Spleen (tissue), 11 donors: ENCODE results near the gene PYCR2. TPM values are rescaled to one million over a fixed set of nuclear protein-coding genes. Genes with fewer than 3 reads are reported as not detected.
"Not testable (repeated sequence)": the region's sequence is repeated elsewhere in the genome, so short reads cannot be mapped to it uniquely, and the experiment has no call there.

Experiments used
- DNase-seq: peaks from one replicate; pipeline ENCODE4 v3.0.0-alpha.2; 2020
- H3K27ac ChIP-seq, 8 donors: fragments of 200-600 bp; sonication (generic) in 7 of 8; 1 replicate in 4 of 8; 2 replicates in 4 of 8; pipeline versions ENCODE4 v1.5.0 to v1.8.0; 2016 to 2021; ENCODE audit warnings: inconsistent platforms in 4 of 8, mild to moderate bottlenecking in 4 of 8, moderate library complexity in 1 of 8
- H3K27me3 ChIP-seq, 7 donors: fragments of 200-600 bp; sonication (generic) in 6 of 7; replicated peaks in 1 of 7; 1 replicate in 4 of 7; 2 replicates in 3 of 7; pipeline versions ENCODE4 v1.5.0 to v1.8.0; 2016 to 2021; ENCODE audit warnings: inconsistent platforms in 3 of 7, mild to moderate bottlenecking in 1 of 7
- H3K36me3 ChIP-seq, 6 donors: fragments of 200-600 bp; sonication (generic) in 5 of 6; 1 replicate in 4 of 6; 2 replicates in 2 of 6; pipeline versions ENCODE4 v1.5.0 to v1.8.0; 2016 to 2021; ENCODE audit warnings: inconsistent platforms in 2 of 6
- H3K4me1 ChIP-seq, 6 donors: fragments of 200-600 bp; sonication (generic) in 5 of 6; 1 replicate in 3 of 6; 2 replicates in 3 of 6; pipeline versions ENCODE4 v1.5.0 to v1.8.0; 2016 to 2021; ENCODE audit warnings: inconsistent platforms in 3 of 6
- H3K4me3 ChIP-seq, 8 donors: fragments of 200-600 bp; sonication (generic) in 7 of 8; 1 replicate in 4 of 8; 2 replicates in 4 of 8; pipeline versions ENCODE4 v1.5.0 to v1.8.0; 2016 to 2021; ENCODE audit warnings: inconsistent platforms in 4 of 8, mild to moderate bottlenecking in 4 of 8, moderate library complexity in 2 of 8
- H3K9me3 ChIP-seq, 8 donors: fragments of 200-600 bp; sonication (generic) in 7 of 8; 1 replicate in 4 of 8; 2 replicates in 4 of 8; pipeline versions ENCODE4 v1.5.0 to v1.8.0; 2016 to 2021; ENCODE audit warnings: inconsistent platforms in 4 of 8
- POLR2A ChIP-seq, 3 donors: fragments of 450-650 bp; IDR thresholded peaks; one replicate each; pipeline ENCODE4 v1.5.1; 2017; ENCODE audit warnings: antibody characterized with exemption in 3 of 3, mild to moderate bottlenecking in 1 of 3
- POLR2AphosphoS5 ChIP-seq, 3 donors: sonication (generic); formaldehyde crosslinking; IDR thresholded peaks; one replicate each; pipeline ENCODE4 v1.5.1; 2017; ENCODE audit warnings: antibody characterized with exemption in 3 of 3
- WGBS, 5 donors: extraction: QIAGEN DNeasy Blood & Tissue Kit in 3 of 5; methylation state at CpG; one replicate each; pipeline versions ENCODE4 v1.1.5 to v1.1.7; 2013 to 2018; 5-methylcytosine and 5-hydroxymethylcytosine counted together
- intact Hi-C: fragments of 100-400 bp; cut with DNase I; formaldehyde crosslinking; loops from one replicate; pipeline ENCODE4 v1.15.0; 2023; ENCODE audit warnings: low total_unique reads
- polyA plus RNA-seq, 3 donors: library from polyadenylated mRNA; stranded (reverse); fragments of 200-250 nt; gene quantifications; one replicate each; pipeline ENCODE4 v1.2.1, GENCODE V29; 2013
- total RNA-seq, 7 donors: library from RNA; depleted of rRNA in 3 of 7; stranded (reverse); fragments of >200 nt in 3 of 7; fragmentation: NEBNext Ultra II Directional in 4 of 7; extraction: Animal tissue kit (Norgen Biotek cat#: 25700) in 4 of 7; gene quantifications; one replicate each; pipeline versions ENCODE4 v1.1.0 to v1.2.1, GENCODE V29; 2016 to 2021
- TF ChIP-seq, protein P1 (sequence below), 11 experiments: fragments of 200-600 bp in 7 of 11; fragments of 450-650 bp in 4 of 11; sonication (generic) in 4 of 11; IDR thresholded peaks in 8 of 11; conservative IDR thresholded peaks in 3 of 11; 1 replicate in 7 of 11; 2 replicates in 4 of 11; pipeline versions ENCODE4 v1.4.0 to v1.8.0; 2016 to 2021; ENCODE audit warnings: antibody characterized with exemption in 11 of 11, inconsistent platforms in 4 of 11, mild to moderate bottlenecking in 1 of 11
- donor health status: healthy with polysubstance abuse.
- donor health status: DM: no; HTN: no; CAD: no; lungs with moderate emphysema.
- donor health status: DM: no; HTN: no; CAD: no.
- donor health status: Bipolar disorder and iron deficiency.
- donor health status: healthy.
- donor health status: DM: no; HTN: no; CAD: no.
- donor health status: DM: yes; HTN: yes; CAD: no.

The PYCR2 gene
- total and polyA plus RNA-seq, 10 donors = 50.0 to 80.4 (median 68.2) TPM

DNA sequence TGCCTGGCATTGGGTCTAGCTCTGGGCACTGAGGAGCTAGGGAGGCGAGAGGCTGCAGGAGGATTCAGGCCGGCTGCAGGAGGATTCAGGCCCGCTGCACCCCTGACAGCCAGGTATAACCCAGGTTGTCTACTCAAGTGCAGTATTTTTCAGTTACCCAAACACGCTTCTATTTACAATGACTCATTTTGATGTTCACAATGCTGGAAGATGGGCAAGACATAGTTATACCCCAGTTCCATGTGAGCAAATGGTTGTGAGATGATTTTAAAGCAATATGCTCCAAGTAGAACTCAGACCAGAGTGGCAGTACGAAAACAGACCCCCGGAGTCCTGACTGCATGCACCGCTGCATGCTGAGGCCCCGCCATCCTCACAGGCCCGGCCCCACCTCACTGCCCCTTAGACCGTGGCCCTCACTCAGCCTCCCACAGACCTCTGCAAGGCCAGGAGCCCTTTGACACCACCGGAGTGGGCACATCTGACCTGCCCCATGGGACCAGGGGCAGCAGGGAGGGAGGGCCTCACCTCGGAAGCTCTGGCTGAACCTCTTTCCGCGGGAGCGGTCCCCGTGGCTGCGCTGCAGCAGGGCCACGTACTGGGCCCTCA, 35.7 kb downstream of the PYCR2 start:
- no peaks in the 10 kb centered on the region for H3K9me3 ChIP-seq
- TF ChIP-seq, protein P1, sequence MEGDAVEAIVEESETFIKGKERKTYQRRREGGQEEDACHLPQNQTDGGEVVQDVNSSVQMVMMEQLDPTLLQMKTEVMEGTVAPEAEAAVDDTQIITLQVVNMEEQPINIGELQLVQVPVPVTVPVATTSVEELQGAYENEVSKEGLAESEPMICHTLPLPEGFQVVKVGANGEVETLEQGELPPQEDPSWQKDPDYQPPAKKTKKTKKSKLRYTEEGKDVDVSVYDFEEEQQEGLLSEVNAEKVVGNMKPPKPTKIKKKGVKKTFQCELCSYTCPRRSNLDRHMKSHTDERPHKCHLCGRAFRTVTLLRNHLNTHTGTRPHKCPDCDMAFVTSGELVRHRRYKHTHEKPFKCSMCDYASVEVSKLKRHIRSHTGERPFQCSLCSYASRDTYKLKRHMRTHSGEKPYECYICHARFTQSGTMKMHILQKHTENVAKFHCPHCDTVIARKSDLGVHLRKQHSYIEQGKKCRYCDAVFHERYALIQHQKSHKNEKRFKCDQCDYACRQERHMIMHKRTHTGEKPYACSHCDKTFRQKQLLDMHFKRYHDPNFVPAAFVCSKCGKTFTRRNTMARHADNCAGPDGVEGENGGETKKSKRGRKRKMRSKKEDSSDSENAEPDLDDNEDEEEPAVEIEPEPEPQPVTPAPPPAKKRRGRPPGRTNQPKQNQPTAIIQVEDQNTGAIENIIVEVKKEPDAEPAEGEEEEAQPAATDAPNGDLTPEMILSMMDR (IDR thresholded peaks at IDR 0.05 in 8 of 11, conservative IDR thresholded peaks at IDR 0.05 in 3 of 11) = no peak
- TF ChIP-seq POLR2A (IDR thresholded peaks at IDR 0.05) (no peak), POLR2AphosphoS5 (IDR thresholded peaks at IDR 0.05) (no peak)
- H3K4me3 ChIP-seq = no peak overlapping the region
- 86 to 98% (median 90%) methylated on average over 10 to 18 of the region's 18 CpGs for WGBS, 5 donors
- H3K27ac ChIP-seq = no peak overlapping the region
- H3K36me3 ChIP-seq = no peaks in the 10 kb centered on the region
- intact Hi-C loops = no loop called here
- peaks cover 0 to 6% (median 0%) of the 10 kb centered on the region in 7 donors for H3K27me3 ChIP-seq
- H3K4me1 ChIP-seq = peaks cover 0 to 27% (median 2%) of the 10 kb centered on the region in 6 donors
- no peak for DNase-seq

DNA sequence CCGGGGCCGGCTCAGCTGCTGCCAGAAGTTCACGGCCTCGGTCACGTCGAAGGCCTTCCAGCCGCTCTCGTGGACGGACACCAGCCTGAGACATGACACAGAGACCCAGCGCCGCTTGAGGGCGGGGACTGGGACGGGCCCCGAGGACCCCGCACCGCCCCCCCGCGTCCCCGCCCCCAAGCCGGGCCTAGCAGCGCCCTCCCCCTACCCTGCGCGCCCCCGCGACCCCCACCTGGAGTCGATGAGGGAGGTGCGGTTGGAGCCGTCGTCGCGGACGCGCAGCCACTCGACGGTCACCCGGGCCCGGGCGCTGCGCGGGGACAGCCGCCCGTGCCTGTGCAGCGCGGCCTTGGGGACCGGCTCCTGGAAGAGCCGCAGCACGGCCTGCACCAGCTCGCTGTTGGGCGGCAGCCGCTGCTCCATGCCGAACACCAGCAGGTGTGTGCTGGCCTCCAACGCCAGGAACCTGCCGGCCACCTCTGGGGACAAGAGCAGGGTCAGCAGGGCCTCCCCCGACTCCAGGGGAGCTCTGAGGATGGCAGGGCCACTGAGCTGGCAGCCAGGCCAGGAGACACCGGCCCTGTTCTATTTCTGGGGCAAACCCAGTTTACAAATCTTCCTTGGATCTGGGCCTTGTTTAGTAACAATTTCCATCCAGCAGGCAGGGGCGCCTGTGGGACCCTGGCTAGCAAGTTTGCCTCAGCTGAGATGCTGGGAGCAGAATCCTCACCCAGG, 36.3 kb downstream of the PYCR2 start:
- H3K36me3 ChIP-seq, DNase-seq, H3K9me3 ChIP-seq, H3K4me3 ChIP-seq, H3K27ac ChIP-seq, intact Hi-C loops, H3K27me3 ChIP-seq: not testable (repeated sequence)
- peaks cover 0 to 34% (median 8%) of the 10 kb centered on the region in 6 donors for H3K4me1 ChIP-seq
- 27 to 56% (median 44%) methylated on average over 2 to 51 of the region's 56 CpGs for WGBS, 5 donors

GRCh38 chr1:225887030-225887314, 37.1 kb downstream of the PYCR2 start:
- intact Hi-C loops = no loop called here
- WGBS, 5 donors = 90 to 94% (median 92%) methylated on average over 7 of the region's 7 CpGs
- TF ChIP-seq POLR2AphosphoS5 (IDR thresholded peaks at IDR 0.05) (no peak), POLR2A (IDR thresholded peaks at IDR 0.05) (no peak)
- TF ChIP-seq, protein P1 (IDR thresholded peaks at IDR 0.05 in 8 of 11, conservative IDR thresholded peaks at IDR 0.05 in 3 of 11) = no peak

DNA sequence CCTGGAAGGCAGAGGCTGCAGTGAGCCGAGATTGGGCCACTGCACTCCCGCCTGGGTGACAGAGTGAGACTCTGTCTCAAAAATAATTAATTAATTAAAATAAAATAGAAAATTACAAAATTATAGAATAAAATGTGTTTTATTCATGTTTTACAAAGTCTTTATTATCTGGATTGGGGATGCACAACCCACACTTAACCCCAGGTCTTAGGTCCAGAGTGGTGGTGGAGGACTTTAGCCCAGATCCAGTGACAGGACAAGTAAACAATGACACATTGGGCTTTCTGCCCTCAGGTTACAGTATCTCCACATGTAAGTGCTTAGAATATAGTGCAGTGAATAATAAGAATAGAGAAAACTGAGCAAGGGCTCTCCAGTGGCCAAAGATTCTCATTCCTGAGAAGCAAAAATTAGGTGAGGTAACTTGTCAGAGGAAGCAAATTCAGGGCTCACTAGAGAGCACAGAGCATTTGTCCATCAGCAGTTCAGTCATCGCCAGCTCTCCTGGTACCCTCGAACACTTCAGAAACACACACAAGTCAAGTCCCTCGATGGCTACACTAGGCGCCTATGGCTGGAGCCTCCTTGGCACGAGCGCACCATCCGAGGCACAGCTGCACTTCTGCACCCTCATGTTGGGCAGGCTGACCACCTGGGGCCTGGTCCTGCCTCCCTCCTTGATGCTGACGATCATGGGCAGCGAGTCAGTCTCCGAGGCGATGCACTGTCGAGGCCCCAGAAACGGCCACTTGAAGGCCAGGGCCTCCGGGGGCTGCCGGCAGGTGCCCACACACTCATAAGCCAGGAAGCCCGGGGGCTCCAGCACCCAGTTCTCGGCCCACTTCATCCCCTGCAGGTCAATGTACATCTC, 37.7 kb downstream of the PYCR2 start:
- 91 to 97% (median 94%) methylated on average over 9 to 19 of the region's 19 CpGs for WGBS, 5 donors
- Histone ChIP-seq H3K4me3 (no peak overlapping the region), H3K9me3 (no peaks in the 10 kb centered on the region), H3K27me3 (peaks cover 0 to 6% (median 0%) of the 10 kb centered on the region in 7 donors), H3K36me3 (no peaks in the 10 kb centered on the region), H3K27ac (peak overlapping the region in 1 of 8 donors; percentile 63), H3K4me1 (peaks cover 0 to 38% (median 10%) of the 10 kb centered on the region in 6 donors)
- TF ChIP-seq POLR2AphosphoS5 (IDR thresholded peaks at IDR 0.05) (no peak), POLR2A (IDR thresholded peaks at IDR 0.05) (no peak)
- TF ChIP-seq, protein P1 (IDR thresholded peaks at IDR 0.05 in 8 of 11, conservative IDR thresholded peaks at IDR 0.05 in 3 of 11) = no peak
- no peak for DNase-seq
- intact Hi-C loops = no loop called here

More at GRCh38 chr1:225887030-225887314, 37.1 kb downstream of the PYCR2 start:
- no peaks in the 10 kb centered on the region for H3K9me3 ChIP-seq
- H3K4me3 ChIP-seq = no peak overlapping the region
- H3K27ac ChIP-seq = no peak overlapping the region
- H3K36me3 ChIP-seq = no peaks in the 10 kb centered on the region
- peaks cover 0 to 6% (median 0%) of the 10 kb centered on the region in 7 donors for H3K27me3 ChIP-seq
- peaks cover 0 to 34% (median 8%) of the 10 kb centered on the region in 6 donors for H3K4me1 ChIP-seq
- DNase-seq = no peak
